AG08396 (cell line): ENCODE data around the gene VDAC1.
"Not testable (repeated sequence)": the region's sequence is repeated elsewhere in the genome, so short reads cannot be mapped to it uniquely, and the experiment has no call there.

Experiments
- DNase-seq: peaks from one replicate; pipeline ENCODE4 v3.0.0; 2012; ENCODE audit warnings: low spot score, mixed read lengths

The VDAC1 gene

DNA sequence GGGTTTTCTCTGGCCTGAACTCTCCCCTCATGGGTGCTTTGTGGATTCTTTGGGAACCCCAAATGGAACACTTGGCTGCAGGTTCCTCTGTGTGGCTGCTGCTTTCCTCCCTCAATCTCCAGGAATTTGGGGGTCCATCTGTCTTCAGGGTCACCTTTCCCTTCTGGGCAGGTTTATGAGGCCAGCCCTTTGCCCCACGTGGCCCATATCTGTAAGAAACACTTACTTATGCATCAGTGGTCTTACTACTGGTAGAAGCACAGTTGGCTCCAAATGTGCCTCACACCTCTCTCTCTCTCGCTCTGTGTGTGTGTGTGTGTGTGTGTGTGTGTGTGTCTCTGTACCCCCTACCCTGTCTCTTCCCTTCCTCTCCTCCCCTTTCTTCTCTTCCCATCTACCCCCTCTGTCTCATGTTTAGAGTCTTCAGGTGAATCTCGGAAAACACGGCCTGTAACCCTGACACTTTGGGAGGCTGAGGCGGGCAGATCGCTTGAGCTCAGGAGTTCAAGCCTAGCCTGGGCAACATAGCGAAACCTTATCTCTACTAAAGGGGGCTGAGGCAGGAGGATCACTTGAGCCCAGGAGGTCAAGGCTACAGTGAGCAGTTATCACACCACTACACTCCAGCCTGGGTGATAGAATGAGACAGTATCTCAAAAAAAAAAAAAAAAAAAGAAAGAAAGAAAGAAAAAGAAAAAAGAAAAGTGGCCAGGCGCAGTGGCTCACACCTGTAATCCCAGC lies 63.1 kb downstream of the VDAC1 start:
- no peak for DNase-seq

DNA sequence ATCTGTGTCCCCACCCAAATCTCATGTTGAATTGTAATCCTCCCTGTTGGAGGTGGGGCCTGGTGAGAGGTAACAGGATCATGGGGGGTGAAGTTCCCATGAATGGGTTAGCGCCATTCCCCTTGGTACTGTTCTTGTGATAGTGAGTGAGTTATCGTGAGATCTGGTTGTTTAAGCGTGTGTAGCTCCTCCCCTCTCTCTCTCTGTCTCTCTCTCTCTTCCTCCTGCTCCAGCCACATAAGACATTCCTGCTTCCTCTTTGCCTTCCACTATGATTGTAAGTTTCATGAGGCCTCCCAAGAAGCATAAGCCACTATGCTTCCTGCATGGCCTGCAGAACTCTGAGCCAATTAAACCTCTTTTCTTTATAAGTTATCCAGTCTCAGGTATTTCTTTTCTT lies 65.1 kb downstream of the VDAC1 start:
- DNase-seq = no peak

DNA sequence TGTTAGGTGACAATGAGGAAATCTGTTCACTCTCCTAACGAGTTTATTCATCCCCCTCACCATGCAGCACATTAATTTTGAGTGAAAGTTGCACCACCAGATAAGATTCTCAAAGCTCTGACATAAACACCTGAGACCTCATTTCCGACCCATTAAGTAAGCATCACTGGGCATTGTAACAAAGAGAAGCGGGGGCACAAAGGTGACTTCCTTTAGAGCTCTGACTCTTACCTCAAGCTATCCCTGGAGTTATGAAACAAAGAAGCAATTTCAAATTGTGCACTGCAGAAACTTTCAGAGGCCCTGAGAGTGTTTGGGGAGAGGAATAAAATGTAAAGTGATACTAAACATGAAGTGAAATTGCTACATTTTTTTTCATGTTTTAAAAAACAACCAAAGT lies 65.8 kb downstream of the VDAC1 start:
- DNase-seq = no peak

DNA sequence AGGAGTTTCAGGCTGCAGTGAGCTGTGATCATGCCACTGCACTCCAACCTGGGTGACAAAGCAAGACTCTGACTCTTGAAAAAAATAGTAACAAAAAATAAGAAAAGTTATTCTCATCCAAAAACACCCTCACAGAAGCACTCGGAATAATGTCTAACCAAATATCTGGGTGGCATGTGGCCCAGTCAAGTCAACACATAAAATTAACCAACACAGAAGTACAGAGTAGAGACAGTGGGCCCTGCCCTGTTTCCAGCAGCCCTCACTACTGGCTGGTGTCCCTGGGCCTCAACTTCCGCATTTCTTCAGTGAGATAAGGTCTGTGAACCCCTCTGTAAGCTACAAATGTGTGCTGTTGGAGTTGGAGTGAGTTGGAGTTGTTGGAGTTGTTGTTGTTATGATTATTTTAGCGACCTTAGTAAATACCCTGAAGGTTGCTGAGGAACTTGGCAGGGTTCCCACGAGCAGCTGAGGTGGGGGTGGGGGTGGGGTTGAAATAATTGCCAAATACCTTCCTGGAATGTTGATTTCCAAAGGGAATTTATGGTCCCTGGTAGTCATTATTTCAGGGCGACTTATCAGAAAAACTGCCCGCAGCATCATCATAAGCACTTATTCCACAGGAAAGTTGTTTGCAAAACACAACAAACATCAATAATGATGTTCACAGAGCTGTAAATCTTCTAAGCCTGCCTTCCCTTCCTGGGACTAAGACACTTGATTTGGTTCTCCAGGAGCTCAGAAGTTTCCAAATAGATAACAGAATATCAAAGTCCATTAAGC lies 66.5 kb downstream of the VDAC1 start:
- DNase-seq = no peak

DNA sequence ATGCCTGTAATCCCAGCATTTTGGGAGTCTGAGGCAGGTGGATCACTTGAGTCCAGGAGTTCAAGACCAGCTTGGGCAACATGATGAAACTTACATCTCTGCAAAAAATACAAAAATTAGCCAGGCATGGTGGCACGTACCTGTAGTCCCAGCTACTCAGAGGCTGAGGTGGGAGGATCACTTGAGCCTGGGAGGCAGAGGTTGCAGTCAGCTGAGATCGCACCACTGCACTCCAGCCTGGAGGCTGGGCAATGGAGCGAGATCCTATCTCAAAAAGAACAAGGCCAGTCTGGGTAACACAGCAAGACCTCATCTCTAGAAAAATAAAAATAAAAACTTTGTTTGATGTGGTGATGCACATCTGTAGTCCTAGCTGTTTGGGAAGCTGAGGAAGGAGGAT lies 67.1 kb downstream of the VDAC1 start:
- DNase-seq = not testable (repeated sequence)

DNA sequence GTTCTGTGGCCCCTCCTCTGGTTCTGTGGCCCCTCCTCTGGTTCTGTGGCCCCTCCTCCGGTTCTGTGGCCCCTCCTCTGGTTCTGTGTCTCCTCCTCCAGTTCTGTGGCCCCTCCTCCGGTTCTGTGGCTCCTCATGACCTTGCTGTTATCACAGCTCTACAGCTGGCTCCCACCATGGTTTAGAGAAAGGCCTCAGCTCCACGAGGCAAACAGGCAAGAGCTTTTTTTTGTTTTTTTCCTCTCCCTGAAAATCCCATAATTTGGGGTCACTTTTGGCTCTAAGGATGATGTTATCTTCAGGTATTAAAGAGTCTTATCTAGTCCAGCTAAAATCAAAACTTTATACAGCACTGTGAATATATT lies 68.1 kb downstream of the VDAC1 start:
- DNase-seq = no peak

DNA sequence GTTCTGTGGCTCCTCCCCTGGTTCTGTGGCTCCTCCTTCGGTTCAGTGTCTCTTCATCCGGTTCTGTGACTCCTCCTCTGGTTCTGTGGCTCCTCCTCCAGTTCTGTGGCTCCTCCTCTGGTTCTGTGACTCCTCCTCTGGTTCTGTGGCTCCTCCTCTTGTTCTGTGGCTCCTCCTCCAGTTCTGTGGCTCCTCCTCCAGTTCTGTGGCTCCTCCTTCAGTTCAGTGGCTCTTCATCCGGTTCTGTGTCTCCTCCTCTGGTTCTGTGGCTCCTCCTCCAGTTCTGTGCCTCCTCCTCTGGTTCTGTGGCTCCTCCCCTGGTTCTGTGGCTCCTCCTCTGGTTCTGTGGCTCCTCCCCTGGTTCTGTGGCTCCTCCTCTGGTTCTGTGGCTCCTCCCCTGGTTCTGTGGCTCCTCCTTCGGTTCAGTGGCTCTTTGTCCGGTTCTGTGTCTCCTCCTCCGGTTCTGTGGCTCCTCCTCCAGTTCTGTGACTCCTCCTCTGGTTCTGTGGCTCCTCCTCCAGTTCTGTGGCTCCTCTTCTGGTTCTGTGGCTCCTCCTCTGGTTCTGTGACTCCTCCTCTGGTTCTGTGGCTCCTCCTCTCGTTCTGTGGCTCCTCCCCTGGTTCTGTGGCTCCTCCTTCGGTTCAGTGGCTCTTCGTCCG lies 68.7 kb downstream of the VDAC1 start:
- DNase-seq = not testable (repeated sequence)

DNA sequence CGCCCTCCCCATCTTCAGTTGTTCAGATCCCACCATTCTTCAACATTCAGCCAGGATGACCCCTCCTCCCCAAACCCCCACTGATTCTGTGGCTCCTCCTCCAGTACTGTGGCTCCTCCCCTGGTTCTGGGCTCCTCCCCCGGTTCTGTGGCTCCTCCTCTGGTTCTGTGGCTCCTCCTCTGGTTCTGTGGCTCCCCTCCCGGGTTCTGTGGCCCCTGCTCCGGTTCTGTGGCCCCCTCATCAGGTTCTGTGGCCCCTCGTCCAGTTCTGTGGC lies 69.2 kb downstream of the VDAC1 start:
- no peak for DNase-seq

DNA sequence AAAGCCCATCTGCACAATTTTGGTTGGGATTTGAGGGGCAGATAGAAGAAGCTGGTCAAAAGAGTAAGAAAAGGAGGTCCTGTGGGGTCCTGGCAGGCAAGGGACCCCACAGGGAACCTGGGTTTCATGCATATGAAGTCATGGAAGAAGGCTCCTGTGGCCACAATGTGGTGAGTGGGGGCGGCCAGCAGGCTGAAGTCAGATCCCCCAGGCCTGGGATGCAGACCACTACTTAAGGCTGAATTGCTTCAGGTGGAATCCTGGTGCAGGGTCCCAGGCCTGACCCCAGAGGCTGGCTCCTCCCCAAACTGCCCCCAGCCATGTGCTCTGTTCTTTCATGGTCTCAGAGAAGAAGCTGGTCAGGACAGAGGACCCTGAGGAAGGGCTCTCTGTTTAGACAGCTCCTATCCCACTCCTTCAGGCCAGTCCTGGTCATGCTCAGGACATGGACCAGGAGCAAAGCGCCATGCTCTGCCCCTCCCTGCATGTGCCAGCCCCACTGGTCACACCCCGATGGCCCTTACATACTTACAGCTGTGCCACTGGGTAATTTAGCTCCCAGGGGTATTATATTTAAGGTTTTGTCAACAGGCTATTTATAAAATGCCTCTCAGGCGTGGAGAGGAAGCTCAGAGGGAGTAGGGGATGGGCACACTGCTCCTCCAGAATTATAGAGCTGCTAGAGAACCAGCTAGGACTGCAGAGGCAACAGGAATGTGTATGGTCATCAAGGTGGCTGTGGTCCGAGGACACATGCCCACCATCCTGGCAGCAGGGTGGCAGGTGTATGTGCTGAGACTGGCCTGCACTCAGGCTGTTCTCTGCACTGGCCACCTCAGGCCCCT lies 69.7 kb downstream of the VDAC1 start:
- DNase-seq = no peak

DNA sequence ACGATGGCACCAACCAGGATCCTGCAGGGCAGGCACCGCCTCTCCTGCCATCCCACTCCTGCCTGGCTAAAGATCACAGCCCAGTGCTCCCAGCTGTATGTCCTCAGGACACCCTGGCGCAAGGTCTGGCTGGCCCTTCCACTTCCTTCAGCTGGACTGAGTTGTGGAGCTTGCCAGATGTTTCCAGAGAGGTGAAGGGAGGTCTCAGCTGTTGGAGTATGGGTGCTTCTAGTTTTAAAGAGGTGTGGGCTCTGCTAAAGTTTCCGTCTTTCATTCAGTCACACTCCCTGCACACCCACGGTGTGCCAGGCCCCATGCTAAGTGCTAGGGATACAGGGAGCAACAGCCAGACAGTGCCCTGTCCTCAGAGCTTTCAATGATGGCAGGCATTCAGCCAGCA lies 70.5 kb downstream of the VDAC1 start:
- no peak for DNase-seq

DNA sequence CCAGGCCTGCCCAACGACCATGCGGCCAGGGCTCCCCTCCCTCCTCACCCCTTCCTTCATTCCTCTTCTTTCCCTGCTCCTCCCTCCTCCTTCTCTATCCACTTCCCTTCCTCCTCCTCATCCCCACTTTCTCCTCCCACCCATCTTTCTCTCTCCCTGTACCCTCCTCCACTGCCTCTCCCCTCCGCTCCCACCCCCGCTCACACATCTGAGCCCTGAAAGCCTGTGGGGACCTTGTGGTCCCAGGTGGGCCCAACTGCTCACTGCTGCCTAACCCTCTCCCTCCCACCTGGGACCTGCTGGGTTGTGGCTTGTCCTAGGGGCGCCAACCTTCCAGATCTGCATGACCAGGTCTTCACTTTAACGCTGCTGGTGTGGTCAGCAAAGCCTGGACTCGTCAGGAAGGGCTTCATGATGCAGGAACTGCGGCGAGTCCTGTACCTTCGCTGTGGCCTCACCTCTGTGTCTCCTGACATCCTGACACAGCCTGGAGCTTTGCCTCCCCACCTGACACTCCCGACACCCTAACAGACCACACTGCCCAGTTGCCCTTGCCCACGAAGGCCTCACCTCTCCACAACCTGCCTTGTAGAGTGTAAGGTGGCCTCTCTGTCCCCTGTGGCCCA lies 71.0 kb downstream of the VDAC1 start:
- no peak for DNase-seq

DNA sequence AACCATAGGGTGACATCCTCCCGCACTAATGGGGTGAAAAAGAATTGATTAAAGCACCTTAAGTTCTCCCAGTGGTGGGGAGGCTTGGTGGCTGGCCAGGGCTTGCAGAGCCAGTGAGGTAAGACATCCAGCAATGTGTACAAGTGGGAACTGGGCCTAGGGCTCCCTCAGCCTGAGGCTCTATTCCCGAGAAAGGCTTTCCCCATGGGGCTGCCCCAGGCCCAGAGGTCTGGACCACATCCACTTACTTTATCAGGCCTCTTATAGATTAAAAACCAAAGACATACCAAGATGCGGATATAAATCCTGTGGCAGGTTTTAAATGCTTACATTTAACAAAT lies 71.6 kb downstream of the VDAC1 start:
- no peak for DNase-seq

DNA sequence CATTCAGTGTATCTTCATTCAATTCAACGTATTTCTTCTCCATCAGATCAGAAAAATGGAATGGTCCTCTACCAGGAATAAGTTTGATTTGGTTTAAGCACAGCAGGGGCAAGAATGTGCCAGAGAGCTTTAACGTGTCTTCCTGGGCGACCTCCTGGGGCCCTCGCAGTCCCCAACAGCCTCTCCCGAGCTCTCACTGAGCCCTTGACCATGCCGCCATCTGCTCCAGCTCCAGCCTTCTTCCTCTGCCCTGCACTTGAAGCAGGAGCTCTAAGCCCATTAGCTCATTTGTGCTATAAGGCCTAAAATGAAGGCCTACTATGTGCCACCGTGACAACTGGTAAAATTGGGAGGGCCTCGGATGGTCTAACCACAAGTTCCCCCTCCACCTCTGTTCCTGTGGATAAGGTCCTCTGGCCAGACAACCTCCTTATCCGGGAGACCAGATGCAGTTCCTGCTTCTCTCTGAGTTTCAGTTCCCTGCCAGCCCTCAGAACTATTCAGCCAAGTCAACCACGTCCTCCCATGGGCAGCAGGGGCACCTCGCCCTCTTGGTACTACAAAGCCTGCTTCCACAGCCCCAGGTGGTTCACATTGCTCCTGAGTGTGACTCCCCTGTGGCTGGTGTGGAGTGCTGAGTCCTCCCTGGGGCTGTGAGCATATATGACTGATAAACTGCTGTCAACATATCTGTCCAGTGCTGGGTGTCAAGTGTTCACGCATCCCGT lies 72.2 kb downstream of the VDAC1 start:
- DNase-seq = no peak

DNA sequence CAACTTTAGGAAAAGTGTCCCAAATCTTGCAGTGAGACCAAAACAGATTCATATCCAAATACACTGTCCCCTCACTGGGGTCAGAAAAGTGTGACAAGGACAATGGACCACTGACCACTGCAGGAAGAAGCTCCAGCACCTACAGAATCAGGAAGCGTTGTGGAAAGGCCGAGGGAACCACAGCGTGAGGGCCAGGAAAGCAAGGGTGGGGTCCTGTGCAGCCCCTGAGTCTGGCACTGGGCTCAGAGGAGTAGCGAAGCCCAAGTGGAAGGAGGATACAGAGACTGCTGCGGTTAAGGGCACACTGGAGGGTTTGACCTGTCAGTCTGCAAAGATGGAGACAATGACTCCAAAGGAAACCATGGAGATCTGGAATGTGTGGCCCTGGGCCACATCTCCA lies 73.2 kb downstream of the VDAC1 start:
- no peak for DNase-seq

DNA sequence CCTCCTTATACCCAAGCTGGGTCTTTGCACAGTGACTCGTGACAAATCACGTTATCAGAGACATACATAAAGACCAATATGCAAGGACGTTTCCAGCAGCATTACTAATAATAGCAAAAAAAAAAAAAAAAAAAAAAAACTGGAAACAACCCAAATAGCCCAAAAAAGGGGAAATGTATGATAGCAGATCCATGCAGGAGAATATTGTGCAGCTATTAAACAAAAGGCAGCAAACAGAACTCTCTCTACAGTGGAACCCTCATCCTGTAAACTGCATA lies 74.0 kb downstream of the VDAC1 start:
- no peak for DNase-seq

DNA sequence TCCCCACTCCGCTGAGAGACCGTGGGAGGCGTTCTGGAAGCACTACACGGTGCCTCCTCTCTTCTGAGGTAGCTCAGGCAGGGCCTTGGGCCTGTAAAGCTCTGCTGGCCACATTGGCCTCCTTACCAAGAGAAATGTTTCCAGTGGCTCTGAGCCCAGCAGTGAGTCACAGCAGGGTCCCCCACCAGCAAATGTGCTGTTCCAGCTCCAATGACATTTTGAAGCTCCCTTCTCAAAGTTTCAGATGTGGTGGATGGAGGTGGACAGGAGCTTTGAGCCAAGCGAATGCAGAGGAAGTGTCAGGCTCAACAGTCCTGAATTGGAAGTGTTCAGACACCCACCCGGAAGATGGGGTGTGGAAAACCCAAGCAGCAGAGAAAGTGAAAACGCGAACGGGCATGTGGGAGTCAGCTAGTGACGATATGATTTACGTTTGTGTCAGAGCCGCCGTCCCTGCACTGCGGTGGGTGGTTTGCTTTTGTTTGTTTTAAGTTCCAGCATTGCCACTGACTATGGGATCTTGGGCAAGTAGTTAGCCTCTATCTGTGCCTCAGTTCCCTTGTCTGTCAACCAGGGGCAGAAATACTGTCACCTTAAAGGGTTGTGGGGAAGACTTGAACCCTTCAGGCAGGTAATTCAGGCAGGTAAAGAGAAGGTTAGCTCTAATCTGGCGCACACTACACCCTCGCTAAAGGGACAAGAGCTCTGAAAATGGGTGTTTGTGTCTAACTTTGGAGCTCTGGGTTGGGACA lies 74.5 kb downstream of the VDAC1 start:
- DNase-seq = peak; percentile 56

DNA sequence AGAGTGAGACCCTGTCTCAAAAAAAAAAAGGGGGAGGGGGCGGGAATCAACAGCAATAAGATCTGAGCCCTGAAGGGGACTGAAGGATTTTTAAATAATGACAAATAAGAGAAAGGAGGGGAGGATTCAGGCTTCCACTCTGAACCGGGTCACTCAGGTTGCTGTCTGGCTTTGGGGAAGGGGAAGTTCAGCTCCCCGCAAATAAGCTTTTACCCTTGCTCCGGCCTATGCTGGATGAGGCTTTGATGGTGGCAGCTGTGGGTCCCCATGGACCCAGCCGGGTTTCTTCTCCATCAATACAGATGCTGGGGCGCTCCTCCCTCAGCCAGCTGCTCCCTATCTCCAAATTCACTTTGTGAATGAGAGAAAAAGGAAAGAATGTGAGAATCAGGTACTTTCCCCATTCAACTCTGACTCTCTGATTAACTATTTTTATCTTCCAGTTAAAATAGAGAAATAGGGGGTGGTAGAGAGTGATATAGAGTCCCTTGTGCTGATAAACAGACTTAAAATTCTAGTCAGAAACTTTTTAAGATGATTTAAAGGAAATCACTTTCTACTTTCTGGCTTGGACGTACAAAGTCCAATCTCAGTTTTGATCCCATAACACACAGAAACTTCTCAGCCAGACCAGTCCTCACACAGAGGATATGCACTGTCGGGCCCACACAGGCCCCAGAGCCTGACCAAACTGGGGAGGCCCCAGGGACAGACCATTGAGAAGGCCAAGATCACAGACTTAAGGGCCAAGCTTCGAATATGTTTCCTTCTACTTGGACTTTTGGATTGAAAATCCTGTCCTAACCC lies 76.0 kb downstream of the VDAC1 start:
- no peak for DNase-seq

DNA sequence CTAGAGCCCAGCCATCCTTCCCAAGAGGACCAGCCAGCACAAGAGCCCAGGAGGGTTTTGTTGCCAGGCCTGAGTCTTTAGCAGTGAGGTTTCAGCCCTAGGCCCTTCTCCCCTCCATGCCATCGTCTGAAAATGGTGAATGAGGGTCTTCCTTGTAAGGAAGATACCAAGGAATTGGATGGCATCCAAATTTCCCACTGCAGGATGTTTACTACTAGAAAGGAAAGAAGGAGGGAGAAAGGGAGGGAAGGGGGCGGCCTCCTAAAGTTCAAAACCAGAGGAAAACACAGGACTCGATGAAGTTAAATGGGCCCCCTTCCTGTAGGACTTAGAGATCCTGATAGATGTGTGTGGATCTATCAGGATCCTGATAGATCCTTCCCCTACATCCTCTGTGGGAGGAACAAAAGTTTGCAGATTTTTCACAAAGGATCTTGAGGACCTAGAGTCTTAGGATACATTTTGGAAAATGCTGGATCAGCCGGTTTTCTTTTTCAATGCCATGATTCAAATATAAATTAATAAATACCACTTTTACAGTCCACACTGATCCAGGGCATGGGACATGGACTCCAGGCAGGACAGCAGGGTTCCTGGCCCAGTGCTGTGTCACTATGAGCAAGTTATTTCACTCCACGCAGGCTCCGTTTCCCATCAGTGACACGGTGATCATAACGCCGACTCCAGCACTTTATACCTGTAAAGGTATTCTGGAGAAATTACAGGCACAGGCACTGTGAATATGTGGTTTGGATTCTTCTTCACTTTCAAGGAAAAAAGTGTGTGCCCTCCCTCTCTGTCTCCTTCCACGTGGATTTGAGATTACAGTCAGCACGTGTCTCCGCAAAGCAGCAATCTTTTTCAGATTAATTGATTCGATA lies 77.2 kb downstream of the VDAC1 start:
- no peak for DNase-seq
